ENCODE measurements around the gene GABRA5.

The GABRA5 gene

DNA sequence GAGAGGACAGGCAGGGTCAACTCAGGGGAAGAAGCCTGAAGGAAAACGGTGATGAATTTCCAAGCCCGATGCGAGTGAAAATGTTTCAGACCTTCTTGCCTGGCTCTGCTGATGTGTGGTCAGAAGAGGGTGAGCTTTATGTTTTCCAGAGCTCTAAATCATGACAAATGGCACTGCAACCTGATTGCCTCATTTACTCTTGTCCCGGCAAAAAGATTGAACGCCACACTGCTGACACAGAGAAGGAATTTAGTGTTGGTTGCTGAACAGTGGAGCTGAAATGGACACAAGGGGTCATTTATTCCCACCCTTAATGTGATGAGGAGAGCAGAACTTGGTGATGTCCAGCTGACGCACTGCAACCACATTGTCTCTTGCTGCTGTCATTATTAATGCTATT lies 68.0 kb downstream of the GABRA5 start:
- DNase-seq = no peak

DNA sequence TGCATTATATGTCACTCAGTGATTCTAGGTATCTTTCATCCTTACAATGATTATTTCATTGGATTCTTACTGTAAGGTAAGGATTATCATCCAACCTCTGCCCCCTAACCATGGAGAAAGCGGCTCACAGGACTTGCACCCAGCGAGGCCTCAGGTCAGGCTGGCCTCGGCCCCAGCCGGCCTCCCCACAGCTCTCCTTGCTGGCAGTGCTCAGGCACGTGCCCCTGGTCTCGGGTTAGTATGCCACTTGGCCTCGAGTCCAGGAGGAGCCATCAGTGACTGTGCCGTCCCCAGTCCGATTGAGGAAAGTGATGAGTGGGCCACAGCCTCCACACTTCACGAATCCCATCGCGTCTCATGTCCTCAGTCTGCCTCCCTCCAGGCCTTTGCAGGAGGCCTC lies 68.5 kb downstream of the GABRA5 start:
- no peak for DNase-seq

DNA sequence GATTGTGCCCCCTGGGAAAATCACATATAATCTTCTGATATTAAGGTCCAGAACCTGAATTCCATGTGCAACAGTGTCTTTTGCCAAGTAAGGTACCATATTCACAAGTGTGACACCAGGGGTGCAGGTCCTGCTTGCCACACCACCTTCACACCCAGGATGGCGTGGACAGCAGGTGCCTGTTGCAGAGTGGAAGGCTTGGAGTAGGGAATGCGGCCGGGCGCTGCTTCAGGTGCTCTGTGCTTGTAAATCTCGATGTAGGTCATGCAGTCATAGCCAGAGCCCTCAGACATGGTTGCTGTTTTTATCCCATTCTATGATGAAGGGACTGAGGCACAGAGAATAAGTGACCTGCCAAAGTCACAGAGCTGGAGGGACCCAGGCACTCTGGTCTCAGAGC lies 69.6 kb downstream of the GABRA5 start:
- no peak for DNase-seq

DNA sequence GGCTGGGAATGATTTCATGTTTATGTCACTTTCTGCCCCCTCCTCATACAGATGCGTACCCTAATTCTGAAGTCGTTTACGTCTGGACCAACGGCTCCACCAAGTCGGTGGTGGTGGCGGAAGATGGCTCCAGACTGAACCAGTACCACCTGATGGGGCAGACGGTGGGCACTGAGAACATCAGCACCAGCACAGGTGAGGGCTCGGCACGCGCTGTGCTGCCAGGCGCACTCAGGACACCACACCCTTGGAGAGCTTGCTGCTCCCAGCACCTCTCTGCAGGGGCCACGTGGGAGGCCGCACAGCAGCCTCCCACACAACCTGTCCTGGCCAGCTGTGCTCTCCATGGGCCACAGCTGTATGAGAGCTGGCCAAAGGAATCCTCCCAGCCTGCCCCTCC lies 70.3 kb downstream of the GABRA5 start:
- no peak for DNase-seq

DNA sequence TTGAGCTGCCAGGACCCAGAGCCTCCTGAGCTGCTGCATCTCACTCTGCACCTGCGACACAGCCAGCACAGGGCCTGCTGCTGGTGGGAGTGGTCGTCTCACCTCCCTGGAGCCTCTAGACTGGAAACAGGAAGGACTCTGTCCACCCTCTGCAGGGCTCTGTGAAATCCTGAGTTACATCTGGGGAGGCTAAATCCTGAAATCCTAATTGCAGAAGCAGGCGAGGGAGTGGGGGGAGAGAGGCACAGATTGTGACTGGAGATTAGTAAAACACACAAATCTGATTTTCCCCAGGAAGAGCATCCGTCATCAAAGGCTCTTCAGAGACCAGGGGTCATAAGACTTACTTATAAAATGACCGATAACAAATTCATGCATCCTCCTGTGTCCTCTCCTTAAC lies 72.5 kb downstream of the GABRA5 start:
- DNase-seq = no peak

DNA sequence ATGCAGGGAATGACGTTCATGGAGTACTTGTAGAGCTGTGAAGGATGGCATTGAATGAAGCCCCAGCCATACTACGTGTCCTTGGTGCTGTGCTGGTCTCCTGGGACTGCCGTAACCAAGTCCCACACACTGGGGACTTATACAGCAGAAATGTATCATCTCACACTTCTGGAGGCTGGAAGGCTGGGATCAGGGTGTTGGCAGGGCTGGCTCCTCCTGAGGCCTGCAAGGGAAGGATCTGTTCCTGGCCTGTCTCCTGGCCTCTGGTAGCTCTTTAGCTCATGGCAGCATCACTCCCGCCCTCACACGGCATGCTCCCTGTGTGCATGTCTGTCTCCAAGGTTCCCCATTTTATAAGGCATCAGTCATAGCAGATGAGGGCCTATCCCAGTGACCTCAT lies 74.6 kb downstream of the GABRA5 start:
- DNase-seq = no peak

DNA sequence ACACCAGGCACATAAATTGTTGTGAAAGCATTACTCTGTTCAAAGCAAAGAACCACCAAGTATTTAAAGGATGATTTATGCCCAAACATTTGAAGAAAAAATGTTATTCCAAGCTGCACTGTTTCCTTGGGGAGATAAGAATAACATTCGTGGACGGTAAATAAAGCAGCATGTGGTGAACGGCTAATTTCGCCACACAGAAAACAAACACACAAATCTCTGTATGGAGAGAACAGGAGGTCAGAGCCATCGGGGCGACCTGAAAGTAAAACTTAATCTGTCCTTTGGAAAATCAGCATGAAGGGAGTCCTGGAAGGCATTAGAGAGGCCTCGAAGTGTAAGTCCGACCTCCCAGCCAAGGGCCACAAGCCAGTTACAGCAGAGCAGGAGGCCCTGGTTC lies 77.0 kb downstream of the GABRA5 start:
- DNase-seq = no peak

DNA sequence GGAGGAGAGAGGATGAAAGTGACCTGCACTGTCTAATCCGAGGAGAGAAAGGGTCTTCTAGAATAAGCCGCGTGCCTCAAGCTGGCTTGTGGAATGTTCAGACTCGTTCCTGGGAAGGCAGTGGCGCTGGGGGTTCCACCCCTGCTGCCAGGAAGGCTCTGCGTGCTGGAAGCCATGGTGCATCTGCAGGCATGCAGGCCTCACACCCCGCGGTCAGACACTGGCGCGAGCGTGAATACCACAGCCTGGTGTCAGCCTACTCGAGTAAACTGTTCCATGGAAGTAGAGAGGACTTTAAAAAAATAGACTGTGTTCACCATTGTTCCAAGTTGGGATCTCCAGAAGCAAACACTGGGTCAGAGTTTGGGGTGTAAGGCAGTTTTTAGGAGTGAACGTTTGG lies 78.2 kb downstream of the GABRA5 start:
- no peak for DNase-seq

DNA sequence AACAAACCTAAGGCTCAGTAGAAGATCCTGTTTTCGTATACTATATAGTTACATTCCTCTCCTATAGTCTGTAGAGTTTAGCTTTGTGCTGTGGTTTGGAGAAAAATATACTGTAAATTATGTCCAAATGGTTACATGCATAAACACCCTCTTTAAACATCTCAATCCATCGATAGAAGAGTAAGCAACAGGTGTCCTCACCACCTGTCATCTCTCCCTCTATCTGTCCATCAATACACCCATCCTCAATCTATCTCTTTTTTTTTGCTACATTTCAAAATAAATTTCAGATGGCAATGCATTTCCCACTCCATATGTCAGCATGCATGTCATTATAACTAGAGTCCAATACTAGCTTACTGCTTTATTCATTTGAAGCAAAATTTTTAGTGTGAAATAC lies 83.1 kb downstream of the GABRA5 start:
- DNase-seq = no peak

DNA sequence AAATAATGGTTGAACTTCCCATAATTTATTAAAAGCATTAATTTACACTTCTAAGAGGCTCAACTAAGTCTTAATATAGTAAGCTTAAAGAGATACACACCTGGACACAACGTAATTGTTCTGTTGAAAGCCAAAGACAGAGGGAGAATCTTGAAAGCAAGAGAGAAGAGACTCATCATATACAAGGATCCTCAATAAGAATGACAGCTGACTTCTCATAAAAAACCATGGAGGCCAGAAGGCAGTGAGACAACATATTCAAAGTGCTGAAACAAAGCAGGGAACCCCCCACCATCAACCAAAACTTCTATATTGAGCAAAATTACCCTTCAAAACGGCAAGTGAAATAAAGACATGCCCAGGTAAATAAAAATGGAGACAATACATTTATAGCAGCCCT lies 87.5 kb downstream of the GABRA5 start:
- no peak for DNase-seq

DNA sequence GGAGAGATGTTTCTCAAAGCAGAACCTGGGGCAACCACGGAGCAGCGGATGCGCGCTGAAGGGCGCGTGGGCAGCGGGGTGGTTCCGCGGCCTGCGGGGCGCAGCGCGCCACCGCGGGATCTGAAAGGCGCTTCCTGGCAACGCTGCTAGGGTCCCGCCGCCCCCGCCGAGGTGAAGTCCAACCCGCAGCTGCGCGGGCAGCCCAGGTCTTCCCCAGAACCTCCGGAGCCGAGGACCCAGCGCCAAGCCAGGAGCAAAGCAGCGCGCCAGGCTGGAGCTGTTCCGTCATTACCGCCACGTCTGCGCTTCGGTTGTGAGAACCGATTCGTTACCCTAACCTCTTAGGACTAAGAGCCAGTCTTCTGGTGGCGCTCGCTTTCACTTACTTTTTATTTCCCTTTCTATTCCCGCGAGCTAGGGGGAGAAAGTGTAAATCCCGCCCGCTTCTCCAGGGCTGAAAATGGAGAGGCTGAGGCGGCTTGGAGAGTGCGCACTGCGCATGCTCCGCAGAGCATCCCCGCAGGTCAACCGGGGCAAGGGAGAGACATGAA lies 100.9 kb downstream of the GABRA5 start:
- no peak for DNase-seq

DNA sequence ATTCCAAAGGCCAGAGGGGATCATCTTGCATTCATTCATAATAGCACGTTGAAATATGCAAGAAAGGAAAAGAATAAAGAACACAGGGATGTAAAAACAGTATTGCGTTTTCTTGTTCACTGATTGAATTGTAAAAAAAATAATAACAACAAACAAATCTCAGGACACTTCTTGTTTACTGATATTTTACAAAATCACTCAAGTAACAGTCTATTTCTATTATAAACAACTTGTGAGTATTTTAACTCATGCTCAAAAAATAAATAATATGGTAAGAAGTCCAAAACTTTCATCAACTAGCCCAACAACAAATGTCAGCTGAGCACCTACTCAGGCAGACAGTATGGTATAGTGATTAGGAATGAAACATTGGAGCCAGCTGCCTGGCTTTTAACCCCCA lies 101.9 kb downstream of the GABRA5 start:
- no peak for DNase-seq

DNA sequence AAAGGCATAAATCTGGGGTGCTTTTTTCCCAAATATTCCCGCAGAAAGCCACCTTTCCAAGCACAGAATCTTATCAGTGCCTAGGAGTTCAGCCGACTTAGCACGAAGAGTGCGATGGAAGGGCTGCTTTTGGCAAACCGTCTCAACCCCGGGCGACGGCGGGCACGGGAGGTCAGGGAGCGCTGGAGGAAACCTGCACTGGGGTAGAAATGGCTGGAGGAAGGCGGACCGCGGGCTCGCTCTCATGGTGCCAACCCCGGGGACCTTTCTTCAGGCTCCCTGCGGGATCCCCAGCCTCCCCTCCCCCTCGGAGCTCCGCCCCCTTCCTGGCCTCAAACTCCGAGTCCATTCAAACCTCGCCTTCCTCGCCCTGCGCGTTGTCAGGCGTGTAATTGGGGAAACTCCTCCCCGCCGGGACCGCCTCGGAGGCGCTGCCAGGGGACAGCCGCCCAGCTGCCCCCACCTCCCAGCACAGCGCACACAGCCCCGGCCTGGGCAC lies 103.9 kb downstream of the GABRA5 start, which contains the start of gene GABRG3:
TSS of gene GABRG3 (plus strand) at position 470 of the 499 bp plus-strand sequence.
- DNase-seq = no peak

DNA sequence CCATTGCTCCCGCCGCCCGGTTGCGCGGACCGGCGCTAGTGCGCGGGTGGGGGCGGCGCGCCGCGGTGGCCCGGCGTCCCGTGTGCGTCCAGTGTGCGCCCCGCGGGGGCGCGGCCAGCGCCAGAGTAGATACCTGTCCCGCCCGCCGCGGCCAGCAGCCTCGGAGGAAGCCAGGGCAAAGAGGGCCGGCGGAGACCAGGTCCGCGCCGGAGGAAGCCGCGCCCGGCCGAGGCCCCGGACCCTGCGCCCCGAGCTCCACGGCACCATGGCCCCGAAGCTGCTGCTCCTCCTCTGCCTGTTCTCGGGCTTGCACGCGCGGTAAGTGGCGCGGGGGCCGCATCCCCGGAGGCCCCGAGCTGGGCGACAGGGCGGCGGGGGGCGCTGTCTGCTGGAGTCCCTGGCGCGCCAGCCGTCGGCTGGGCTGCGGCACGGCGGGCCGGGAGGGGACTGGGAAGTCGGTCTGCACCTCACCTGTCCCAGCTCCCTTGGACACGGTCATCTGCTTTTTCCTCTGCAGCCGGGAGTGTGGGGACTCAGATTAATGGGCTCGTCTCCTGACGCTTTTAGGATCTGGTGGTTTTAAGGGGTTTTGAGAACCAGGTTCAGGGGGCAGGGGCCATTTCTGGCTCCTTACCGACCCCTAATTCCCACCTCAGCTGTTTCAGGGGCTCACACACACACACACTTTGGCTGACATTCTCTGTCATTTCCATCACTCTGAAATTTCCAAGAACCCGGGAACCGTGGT lies 104.6 kb downstream of the GABRA5 start:
- no peak for DNase-seq

DNA sequence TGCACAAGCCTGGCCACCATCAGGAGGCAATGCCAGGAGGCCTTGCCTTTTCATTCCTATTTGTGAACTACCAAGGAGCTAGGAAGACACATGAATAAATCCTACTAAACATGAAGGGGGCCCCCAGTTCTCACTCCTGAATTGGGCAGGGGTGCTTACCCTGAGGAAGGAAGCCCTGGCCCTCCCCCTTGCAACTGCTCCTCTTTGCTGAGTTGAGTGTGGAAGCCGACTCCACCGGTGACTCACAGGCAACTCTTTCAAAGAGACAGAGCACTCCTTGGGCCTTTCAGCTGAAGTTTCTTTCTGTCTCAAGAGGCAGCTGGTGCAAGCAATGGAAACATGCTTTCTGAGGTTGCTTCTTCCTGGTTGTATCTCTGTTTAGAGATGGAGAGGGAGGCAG lies 105.8 kb downstream of the GABRA5 start:
- no peak for DNase-seq

DNA sequence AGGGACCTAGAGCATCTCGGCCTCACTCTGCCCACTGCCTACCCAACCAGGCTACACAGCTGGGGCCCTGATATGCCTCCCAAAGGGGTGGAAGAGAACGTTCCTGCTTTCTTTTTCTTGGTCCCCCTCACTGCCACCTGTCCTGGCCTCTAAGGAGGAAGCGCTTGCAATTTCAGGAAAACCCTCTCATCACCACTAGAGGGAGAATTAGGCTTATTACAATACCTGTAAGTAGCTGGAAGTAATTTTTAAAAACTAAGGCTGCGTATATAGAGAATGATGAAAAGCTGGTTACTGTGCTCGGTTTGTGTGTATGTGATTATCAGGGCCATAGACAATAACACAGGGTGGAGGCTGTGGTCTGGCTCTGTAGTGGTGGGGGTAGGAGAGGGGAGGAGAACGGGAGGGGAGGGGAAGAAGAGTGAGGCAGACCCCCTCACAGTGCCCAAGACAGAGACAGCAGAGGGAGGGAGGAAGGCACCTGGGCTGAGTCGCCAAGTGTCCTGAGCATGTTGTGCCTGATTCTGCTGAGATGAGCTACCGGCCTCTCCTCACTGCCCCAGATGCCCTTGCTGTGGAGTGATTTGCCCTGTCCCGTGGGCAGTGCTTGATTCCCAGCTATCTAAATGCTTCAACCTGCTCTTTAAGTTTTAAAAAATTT lies 107.4 kb downstream of the GABRA5 start:
- DNase-seq = no peak

DNA sequence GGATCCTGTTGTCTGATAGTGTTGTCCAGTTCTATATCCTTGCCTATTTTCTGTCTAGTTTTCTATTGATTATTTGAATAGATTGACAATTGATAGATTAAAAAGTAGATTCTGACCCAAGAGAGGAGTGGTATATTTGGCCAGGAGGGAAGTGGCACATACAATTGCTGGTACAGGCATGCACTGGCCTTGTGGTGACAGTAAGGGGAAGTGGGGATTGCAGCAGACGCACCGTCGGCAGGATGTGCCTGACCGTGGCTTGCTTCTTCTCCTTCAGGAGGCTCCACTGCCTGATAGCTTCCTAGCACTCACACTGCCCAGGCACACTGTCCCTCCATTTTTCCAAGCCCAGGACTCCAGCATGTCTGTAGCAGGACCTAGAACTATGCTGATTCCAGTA lies 114.6 kb downstream of the GABRA5 start:
- DNase-seq = no peak

DNA sequence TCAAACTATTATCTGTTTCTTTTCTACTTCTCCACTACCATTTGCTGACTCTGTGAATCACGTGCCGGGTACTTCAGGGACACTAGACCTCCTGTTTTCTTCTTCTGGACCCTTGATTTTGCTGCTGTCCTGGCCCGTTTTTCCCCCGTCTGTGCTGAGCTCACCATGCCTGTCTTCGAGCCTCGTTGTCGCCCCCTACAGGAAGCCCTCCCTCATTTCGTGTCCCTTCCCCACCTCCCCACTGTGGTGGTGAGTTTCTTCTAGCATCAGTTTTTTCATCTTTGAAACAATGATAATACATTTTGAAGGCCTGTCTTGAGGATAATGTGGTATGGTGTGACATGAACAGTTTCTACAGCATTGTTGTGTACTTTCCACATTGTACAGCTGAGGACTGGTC lies 117.0 kb downstream of the GABRA5 start:
- DNase-seq = no peak

DNA sequence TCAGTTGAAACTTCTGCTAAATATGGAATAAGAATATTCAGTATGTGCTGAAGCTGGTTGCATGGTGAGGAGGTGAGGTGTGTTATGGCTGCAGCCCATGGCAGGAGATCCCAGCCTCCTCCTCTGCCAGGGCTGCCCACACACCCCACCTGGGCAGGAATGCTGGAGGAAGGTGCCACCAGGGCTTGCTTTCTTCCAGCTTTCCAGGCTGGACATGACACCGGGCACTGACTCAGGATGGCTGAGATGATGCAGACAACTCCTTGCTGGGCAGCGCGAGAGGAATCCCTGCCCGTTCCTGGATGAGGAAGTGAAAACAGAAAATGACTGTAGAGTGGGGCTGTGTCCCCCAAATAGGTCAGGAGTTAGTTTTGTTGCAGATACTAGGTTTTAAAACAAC lies 118.2 kb downstream of the GABRA5 start:
- no peak for DNase-seq

DNA sequence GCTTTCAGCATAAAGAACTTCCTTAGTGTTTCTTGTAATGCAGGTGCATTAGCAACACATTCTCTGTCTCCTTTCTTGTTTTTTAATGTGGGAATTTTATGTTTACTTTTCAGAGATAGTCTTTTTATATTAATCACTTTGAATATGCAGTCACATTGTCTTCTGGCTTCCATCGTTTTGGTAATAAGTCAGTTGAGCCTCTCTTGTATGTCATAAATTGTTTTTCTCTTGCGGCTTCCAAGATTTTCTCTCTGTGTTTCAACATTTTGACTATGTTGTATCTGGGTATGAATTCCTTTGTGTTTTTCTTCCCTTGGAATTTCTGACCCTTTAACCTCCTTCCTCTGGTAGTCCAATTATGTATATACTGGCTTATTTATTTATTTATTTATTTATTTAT lies 129.4 kb downstream of the GABRA5 start:
- DNase-seq = no peak

Data from CD4-positive, alpha-beta T cell treated with Interleukin-4 for 1 hour (primary cell).